HG02623 (cell line): ENCODE results near the gene STX1A.
"Not testable (repeated sequence)": the region's sequence is repeated elsewhere in the genome, so short reads cannot be mapped to it uniquely, and the experiment has no call there.

Experiments used
- ATAC-seq: cut with Tn5 transposase; IDR thresholded peaks from one replicate; pipeline ENCODE4 v1.9.1; 2021; ENCODE audit warnings: moderate library complexity; ENCODE audit not compliant: unreplicated experiment

STX1A gene

DNA sequence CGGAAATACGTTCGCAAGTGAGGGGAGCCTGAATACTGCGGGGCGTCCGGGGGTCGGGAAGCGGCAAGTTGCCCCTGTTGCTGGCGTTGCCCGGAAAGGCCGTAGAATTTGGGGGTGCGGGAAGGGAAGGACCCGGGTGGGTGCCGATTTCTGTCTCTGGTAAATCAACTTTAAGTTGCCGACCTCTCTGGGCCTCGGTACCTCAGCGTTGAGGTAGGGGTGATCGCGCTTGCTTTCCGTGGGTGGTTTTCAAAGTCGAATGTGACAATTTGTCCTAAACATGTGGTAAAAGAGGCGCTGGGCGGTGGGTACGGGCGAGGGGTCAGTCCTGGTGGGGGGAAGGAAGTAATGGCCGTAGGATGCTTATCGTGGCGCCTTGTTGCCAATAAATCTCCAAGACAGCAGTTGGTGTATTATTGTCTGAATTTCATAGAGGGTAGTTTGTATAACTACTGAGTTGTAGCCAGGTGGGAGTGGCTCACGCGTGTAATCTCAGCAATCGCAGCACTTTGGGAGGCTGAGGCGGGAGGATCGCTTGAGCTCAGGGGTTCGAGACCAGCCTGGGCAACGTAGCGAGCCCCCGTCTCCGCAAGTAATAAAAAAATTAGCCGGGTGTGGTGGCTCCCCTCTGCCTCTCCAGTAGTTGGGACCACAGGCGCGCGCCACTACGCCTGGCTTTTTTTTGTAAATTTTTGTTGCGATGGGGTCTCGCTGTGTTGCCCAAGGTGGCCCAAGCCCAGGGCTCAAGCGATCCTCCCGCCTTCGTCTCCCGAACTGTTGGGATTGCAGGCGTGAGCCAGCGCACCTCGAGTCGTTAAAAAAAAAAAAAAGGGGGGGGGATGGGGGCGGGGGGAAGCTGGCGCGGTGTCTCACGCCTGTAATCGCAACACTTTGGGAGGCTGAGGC is 35.4 kb downstream of the STX1A start:
- no peak for ATAC-seq

DNA sequence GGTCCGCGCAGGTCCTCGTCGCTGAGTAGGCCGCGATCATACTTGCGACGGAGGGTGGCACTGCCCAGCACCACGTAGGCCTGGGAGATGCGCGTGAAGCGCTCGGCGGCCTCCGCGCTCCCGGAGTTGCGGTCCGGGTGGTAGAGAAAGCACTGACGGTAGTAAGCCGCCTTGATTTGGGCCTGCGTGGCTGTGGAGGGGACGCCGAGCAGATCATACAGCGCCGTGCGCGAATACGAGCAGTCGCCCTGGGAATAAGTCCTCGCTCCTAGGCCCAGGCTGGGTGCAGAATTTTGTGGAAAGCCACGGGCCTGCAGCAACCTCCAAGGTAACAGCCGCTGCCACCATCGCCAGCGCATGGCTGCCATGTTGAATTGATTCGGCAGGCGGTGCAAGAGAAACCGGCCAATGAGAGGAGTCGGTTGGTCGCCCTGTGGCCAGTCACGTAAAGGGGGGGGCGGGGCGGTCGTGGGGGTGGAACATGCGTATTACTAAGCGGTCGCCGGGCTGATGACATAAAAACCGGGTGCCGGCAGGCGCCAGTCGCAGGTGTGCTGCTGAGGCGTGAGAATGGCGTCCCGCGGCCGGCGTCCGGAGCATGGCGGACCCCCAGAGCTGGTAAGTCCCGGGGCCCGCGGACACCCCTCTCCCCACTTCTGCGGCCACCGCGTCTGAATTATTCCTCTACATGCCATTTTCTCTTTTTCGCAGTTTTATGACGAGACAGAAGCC is 36.2 kb downstream of the STX1A start, which contains the start of the genes BUD23 and DNAJC30:
TSS of gene BUD23 (plus strand) at position 542 of the 732 bp plus-strand sequence. CDS start at position 571, 29 bp downstream.
TSS of gene DNAJC30 (minus strand) at position 398 of the 732 bp plus-strand sequence. CDS start at position 368, 30 bp downstream.
- ATAC-seq: peak; percentile 93

DNA sequence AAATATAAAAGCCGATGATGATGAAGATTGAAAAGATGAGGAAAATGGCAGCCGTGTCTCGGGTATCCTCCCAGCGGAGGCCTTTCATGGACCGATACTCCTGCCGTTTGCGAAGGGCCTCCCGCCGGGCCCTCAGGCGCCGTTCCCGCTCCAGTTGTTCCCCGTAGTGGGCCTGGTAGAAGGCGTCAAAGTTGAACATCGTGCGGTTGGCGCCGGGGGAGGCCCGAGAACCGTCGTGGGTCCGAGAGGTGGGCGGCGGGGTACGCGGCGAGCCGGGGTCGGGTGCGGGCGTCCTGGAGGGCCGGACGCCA is 36.8 kb downstream of the STX1A start:
- no peak for ATAC-seq

DNA sequence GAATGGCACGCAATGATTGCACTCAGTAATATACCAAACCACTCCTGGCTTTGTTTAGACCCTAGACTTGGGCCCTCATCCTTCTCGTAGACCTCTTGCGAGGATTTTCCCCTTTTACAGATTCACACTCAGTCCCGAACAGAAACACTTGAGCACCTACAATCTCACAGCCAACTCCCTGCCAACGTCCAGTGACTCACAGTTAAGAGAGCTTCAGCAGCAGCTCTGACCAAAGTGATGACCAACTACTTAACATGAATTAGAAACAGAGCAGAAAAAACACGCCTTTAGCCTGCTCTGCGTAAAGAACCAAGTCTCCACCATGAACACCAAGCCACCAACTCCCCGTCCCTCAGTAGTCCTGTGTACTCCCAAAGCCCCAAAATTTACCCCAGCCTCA is 38.4 kb downstream of the STX1A start:
- ATAC-seq: no peak

DNA sequence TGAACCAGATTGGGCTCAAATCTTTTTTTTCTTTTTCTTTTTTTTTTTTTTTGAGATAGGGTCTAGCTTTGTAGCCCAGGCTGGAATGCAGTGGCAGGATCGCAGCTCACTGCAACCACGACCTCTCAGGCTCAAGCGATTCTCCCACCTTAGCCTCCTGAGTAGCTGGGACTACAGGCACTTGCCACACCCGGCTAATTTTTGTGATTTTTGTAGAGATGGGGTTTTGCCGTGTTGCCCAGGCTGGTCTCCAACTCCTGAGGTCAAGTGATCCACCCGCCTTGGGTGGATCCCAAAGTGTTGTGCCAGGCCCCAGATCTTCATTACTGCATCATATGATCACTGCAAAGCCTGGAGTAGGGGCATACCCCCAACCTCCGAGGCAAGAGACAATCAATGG is 39.0 kb downstream of the STX1A start:
- ATAC-seq: no peak

DNA sequence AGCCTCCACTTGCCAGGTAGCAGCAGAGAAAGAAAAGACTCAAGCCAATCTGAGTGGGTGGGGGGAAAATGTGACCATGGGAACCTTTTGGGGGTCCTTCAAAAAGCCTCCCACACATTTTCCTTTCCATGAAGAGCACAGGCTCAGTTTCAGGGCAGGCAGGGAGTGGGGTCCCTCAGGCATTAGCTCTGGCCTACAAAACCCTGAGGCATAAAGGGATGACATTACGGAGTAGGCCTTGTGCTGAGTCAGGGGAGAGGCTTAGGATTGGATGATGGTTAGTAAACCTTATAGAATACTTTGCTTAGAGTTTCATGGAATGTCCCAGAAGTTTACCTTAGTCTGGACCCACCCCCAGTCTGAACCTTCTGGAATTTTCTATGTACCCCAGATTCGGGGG is 39.8 kb downstream of the STX1A start:
- ATAC-seq: no peak

DNA sequence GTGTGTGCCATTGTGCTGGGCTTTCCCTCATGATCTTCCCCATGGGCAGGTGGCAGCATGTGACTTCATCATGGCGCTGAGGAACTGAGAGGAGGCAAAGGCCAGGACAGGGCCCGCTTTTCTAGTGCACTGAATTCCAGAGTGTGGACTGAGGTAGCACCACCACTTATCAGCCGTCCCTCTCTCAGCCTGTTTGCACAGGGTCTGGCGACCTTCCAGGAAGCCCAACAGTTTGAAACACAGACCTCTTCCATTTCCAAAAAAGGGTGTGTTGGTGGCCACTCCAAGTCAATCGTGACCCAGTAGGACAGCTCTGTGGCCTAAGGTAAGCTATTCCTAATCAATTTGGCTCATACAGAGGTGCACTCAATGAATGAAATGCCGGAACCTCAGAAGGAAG is 40.6 kb downstream of the STX1A start:
- no peak for ATAC-seq

DNA sequence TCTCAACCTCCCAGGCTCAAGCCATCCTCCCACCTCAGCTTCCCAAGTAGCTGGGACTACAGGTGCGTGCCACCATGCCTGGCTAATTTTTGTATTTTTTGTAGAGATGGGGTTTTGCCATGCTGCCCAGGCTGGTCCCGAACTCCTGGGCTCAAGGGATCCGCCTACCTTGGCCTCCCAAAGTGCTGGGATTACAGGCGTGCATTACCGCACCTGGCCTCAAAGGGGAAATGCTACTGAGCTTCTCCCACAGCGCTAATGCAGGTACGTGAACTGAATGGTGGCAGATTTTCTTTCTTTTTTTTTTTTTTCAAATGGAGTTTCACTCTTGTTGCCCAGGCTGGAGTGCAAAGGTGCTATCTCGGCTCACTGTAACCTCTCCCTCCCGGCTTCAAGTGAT is 43.4 kb downstream of the STX1A start:
- ATAC-seq: not testable (repeated sequence)

DNA sequence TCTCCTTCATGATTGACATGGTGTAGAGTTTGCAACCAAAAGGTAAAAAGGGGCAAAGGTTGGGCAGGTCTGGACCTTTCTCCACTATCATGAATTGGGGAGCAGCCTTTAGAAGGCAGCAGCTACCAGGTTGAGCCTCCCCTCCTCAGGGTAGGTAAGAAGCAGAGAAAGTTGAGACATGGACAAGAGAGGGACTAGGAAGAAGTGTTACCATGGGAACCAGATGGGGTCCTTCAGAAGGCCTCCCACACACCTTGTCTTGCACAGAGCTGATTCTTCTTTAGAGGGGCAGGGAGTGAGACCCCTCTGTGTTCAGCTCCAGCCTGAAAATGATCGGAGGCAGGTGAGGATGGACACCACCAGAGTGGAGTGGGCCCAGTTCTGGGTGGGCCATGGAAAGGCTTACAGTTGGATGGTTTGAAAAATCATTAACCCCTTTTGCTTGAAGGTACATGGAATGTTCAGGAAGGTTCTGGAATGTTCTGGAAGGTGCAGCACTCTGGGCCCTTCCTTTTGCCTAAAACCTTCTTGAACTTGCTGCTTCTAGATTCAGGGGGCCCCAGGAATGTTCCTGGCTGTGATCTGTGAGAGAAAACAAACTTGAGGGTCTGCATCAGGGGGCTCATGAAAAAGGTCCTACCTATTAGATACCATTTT is 44.9 kb downstream of the STX1A start:
- no peak for ATAC-seq

DNA sequence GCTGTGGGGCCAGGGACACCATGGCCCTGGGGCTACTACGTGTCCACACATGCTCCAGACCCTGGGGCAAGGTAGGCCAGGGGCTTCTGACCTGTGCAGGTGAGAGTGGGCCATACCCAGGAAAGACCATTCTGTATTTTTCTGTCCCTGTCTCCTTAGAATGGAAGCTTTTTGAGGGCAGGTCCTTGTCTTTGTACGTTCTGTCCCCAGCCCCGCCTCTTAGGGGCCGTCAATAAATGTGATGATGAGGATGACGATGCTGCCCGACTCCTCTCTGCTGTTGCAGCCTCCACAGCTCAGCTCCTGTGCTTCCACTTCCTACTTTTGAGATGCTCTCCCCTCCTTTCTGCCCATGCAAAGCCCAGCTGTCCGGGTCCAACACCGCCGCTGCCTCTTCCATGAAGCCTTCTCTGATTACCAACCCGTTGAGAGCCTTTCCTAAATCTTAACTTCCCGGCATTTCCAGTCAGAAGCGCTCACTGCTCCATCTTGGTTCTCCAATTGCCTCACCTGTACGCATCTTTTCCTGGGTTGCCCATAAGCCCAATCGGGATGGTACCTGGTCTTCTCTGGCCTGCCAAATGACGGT is 47.5 kb downstream of the STX1A start:
- ATAC-seq: no peak

DNA sequence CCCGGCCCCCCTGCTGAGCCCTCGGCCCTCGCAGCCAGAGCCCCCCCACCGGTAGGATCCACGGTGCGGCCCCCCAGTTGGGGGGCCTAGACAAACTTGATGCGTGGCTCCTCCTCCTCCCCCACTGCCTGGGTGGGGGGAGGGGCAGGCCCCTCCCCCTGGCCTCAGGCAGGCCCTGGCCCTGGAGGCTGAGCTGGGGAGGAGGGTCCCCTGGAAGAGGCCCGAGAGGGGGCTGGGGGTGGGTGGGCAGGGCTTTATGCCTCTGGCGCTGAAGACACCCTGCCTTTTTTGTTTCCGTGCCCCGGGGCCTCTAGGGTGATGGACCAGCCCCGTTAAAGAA is 48.2 kb downstream of the STX1A start:
- ATAC-seq: no peak

DNA sequence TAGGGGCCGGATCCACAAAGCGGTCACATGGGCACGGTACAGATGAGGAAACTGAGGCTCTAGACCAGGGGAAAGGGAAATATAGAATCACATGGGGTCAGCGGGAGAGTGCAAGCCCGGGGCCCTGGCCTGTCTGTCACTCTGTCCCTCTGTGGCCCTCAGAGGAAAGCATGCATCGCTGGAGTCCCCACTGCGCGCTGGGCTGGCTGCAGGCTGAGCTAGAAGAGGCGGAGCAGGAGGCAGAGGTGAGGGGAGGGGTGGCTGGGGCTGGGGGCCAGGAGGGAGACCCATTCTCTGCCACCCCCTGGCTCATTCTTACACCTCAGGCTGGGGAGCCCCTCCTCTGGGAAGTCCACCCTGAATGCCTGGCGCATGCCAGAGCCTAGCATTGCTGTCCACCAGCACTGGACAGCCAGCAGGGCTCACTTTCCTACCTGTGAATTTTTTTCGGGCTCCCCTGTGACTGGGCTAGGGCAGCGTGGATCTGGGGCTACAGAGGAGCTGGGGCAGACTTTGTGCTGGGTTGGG is 49.5 kb downstream of the STX1A start:
- ATAC-seq: no peak

DNA sequence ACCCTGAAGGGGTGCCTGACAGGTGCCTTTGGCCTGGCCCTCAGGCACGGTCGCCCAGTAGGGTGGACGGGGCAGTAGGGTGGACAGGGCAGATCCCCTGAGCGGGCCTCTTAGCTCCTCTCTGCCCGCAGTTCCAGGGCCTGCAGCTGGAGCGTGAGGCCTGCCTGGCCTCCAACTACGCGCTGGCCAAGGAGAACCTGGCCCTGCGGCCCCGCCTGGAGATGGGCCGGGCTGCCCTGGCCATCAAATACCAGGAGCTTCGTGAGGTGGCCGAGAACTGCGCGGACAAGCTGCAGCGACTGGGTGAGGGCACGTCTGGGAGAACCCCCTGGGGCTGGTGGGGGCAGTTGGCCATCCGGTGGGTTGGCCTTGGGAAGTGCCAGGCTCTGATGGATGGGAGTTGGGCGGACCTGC is 50.2 kb downstream of the STX1A start:
- no peak for ATAC-seq

DNA sequence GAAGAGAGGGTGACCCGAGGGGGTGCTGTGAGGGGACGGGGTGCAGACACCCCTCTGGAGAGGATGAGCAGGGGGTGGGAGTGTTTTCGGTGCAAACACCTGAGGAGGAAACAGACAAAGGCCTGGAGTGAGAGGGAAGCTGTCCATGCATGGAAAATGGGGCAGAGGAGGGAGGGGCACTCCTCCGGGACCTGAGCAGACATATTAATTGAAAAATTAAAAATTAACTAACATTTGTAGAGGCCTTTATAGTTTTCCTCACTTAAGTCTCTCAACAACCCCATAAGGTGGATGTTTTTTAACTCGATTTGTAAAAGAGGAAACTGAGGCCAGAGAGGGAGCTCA is 50.6 kb downstream of the STX1A start:
- no peak for ATAC-seq

DNA sequence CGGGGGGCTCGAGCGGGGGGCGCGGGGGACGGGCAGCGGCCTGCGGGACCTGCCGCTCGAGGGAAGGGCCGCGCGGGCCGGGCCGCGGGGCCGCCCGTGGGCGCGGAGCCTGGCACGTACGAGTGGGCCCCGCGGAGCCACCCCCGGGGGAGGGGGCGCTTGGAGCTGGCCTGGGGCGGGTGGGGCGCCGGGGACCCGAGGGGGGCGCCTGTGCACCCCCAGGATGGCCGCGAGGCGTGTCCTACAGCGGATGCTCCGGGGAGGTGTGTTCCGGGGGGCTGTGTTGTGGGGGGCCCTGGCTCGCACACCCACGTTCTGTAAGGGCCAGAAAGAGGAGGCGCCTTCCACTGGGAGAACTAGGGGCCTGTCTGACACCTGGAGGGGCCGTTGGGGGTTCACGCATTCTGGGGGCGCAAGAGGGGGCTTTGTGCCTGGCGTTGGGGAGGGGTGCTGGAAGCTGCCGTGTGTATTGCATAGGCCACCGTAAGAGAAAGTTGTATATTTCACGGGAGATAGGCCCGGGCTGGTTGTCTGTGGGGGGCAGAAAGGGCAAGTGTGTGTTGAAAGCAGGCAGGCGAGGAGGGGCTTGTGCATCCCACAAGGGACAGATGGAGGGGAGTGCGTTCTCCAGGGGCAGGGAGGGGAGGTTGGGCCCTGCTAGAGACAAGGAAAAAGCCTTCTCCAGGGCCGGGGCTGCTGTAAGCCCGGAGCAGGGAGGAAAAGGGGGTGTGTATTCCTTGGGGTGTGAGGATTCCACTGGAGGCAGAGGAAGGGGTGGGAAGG is 51.2 kb downstream of the STX1A start:
- ATAC-seq: peak; percentile 10

DNA sequence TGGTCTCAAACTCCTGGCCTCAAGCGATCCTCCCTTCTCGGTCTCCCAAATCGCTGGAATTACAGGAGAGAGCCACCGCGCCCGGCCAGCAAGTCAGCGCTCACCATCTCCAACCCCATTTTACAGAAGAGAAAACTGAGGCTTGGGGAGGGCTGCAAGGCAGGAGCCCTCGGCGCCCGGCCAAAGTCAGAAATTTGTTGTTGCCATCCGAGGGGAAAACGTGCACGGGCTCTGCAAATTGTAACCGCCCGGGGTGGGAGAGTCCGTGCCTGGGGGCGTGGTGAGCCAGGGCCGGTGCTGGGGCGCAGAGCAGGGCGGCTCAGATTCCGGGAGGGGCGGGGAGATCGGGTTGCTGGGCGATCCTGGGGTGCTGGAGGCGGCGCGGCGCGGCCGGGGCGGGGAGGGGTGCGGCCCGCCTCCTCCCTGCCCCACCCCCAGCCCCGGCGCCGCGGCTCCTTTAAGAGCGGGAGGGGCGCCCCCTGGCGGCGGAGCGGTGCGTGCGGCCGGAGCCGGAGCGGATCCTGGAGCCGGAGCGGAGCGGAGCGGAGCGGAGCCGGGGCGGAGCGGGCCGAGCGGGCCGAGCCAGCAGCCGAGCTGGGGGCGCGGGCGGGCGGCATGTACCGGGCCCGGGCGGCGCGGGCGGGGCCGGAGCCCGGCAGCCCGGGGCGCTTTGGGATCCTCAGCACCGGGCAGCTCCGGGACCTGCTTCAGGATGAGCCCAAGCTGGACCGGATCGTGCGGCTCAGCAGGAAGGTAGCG is 51.9 kb downstream of the STX1A start, which contains the start of gene VPS37D:
TSS of gene VPS37D (plus strand) at position 488 of the 759 bp plus-strand sequence. CDS start at position 616, 128 bp downstream.
- ATAC-seq: peak; percentile 86

DNA sequence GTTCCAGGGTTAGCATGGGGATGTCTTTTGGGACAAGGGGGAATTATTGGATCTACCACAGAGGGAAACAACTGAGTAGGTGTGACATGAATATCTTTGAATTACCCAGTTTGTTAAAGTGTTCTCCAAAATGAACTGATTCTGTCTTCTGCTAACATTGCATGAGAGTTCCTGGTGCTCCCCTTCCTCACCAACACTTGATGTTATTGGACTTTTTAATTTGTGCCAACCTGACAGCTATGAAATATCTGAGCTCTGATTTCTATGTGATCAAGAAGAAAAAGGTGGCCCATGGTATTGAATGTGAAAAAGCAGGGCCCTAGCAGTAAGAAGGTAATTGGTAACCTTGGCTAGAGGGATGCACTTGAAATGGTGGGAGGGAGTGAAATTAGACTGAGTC is 56.4 kb downstream of the STX1A start:
- no peak for ATAC-seq

DNA sequence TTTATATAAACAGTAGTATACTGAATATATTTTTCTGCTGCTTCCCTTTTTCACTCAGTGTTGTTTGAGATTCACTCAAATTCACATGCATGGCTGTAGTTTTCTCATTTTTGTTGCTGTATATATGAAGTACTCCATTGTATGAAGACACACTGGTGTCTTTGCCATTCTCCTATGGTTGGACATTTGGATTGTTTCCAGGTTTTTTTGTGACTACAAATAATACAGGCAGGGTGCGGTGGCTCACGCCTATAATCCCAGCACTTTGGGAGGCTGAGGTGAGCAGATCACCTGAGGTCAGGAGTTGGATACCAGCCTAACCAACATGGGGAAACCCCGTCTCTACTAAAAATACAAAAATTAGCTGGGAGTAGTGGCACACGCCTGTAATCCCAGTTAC is 58.9 kb downstream of the STX1A start:
- not testable (repeated sequence) for ATAC-seq

DNA sequence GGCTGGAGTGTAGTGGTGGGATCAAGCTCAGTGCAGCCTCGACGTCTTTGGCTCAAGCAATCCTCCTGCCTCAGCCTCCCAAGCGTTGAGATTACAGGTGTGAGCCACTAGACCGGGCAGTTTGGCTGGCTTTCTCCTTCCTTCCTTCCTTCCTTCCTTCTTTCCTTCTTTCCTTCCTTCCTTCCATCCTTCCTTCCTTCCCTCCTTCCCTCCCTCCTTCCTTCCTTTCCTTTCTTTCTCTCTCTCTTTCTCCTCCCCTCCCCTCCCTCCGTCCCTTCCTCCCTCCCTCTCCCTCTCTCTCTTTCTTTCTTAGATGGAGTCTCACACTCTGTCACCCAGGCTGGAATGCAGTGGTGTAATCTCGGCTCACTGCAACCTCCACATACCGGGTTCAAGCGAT is 59.5 kb downstream of the STX1A start:
- no peak for ATAC-seq

DNA sequence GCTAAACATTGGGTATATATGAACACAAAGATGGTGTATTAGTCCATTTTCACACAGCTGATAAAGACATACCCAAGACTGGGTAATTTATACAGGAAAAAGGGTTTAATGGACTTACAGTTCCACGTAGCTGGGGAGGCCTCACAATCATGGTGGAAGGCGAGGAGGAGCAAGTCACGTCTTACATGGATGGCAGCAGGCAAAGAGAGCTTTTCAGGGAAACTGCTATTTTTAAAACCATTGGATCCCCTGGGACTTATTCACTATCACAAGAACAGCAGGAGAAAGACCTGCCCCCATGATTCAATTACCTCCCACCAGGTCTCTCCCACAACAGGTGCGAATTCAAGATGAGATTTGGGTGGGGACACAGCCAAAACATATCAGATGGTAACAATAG is 64.2 kb downstream of the STX1A start:
- not testable (repeated sequence) for ATAC-seq
